HepG2 (cell line): Measurements from ENCODE around the gene CMTM2. TPM values are rescaled to one million over a fixed set of nuclear protein-coding genes. Genes with fewer than 3 reads are reported as not detected.
A peak's percentile ranks its signal among the peaks of the same experiment; 100 is the strongest.

Experiments used
- AGO1 ChIP-seq: fragments of 200-400 bp; formaldehyde crosslinking; IDR thresholded peaks from 2 replicates; pipeline ENCODE4 v1.6.1; 2017; ENCODE audit warnings: mild to moderate bottlenecking, low read depth, low read length, moderate library complexity; ENCODE audit not compliant: poor library complexity, severe bottlenecking
- BRF2 ChIP-seq: sonication (generic); formaldehyde crosslinking; IDR thresholded peaks from 2 replicates; pipeline ENCODE4 v1.8.1; 2022; ENCODE audit warnings: mild to moderate bottlenecking, missing genetic modification reagents
- DPF2 ChIP-seq: sonication (generic); formaldehyde crosslinking; IDR thresholded peaks from 2 replicates; pipeline ENCODE4 v1.4.0; 2020; ENCODE audit warnings: mild to moderate bottlenecking, low read depth, missing genetic modification reagents, borderline replicate concordance
- GATAD2A ChIP-seq: IDR thresholded peaks from 2 replicates; pipeline ENCODE4 v1.6.1; 2016
- HMGXB3 ChIP-seq: sonication (generic); formaldehyde crosslinking; IDR thresholded peaks from 2 replicates; pipeline ENCODE4 v1.4.0; 2020; ENCODE audit warnings: missing genetic modification reagents, borderline replicate concordance
- JARID2 ChIP-seq: sonication (generic); formaldehyde crosslinking; IDR thresholded peaks from 2 replicates; pipeline ENCODE4 v1.8.1; 2023; ENCODE audit warnings: missing genetic modification reagents, inconsistent platforms; ENCODE audit not compliant: insufficient replicate concordance
- NCOA1 ChIP-seq: sonication (generic); formaldehyde crosslinking; IDR thresholded peaks from 2 replicates; pipeline ENCODE4 v1.9.0; 2021; ENCODE audit warnings: missing genetic modification reagents
- PRPF4 ChIP-seq: fragments of 200-400 bp; formaldehyde crosslinking; IDR thresholded peaks from 2 replicates; pipeline ENCODE4 v1.6.1; 2016; ENCODE audit warnings: low read length, low read depth; ENCODE audit not compliant: poor library complexity, severe bottlenecking
- RBFOX2 ChIP-seq: fragments of 200-400 bp; formaldehyde crosslinking; IDR thresholded peaks from 2 replicates; pipeline ENCODE4 v1.6.1; 2017; ENCODE audit warnings: low read depth, mild to moderate bottlenecking, low read length
- SKIL ChIP-seq: sonication (generic); formaldehyde crosslinking; IDR thresholded peaks from 2 replicates; pipeline ENCODE4 v1.8.0; 2022; ENCODE audit warnings: missing genetic modification reagents, mild to moderate bottlenecking, moderate library complexity, borderline replicate concordance
- TAF15 ChIP-seq: fragments of 200-400 bp; formaldehyde crosslinking; IDR thresholded peaks from one replicate; pipeline ENCODE4 v1.6.1; 2018; ENCODE audit warnings: mild to moderate bottlenecking, low read depth, low read length; ENCODE audit not compliant: poor library complexity, severe bottlenecking
- TOPORS ChIP-seq: sonication (generic); formaldehyde crosslinking; IDR thresholded peaks from 2 replicates; pipeline ENCODE4 v1.8.0; 2023; ENCODE audit warnings: mild to moderate bottlenecking, missing genetic modification reagents
- TSC22D2 ChIP-seq: sonication (generic); formaldehyde crosslinking; IDR thresholded peaks from 2 replicates; pipeline ENCODE4 v1.5.1; 2020; ENCODE audit warnings: missing genetic modification reagents, mild to moderate bottlenecking, borderline replicate concordance
- UBTF ChIP-seq: sonication (generic); formaldehyde crosslinking; IDR thresholded peaks from 2 replicates; pipeline ENCODE4 v1.4.0; 2020; ENCODE audit warnings: mild to moderate bottlenecking, missing genetic modification reagents
- ZFX ChIP-seq: sonication (generic); formaldehyde crosslinking; IDR thresholded peaks from 2 replicates; pipeline ENCODE4 v1.4.0; 2020; ENCODE audit warnings: mild to moderate bottlenecking, low read depth, missing genetic modification reagents, moderate library complexity
- ZMYM2 ChIP-seq: sonication (generic); formaldehyde crosslinking; IDR thresholded peaks from 2 replicates; pipeline ENCODE4 v1.8.0; 2022; ENCODE audit warnings: mild to moderate bottlenecking, missing genetic modification reagents
- ZNF230 ChIP-seq: sonication (generic); formaldehyde crosslinking; IDR thresholded peaks from 2 replicates; pipeline ENCODE4 v1.4.0; 2020; ENCODE audit warnings: mild to moderate bottlenecking, missing genetic modification reagents
- ZNF891 ChIP-seq: sonication (generic); formaldehyde crosslinking; IDR thresholded peaks from 2 replicates; pipeline ENCODE4 v1.5.0; 2020; ENCODE audit warnings: mild to moderate bottlenecking, missing genetic modification reagents
- polyA plus RNA-seq, 8 experiments: library from polyadenylated mRNA; depleted of rRNA in 3 of 8; stranded (reverse) in 7 of 8; unstranded in 1 of 8; fragments of >200 nt; fragmentation: Illumina TruSeq in 4 of 8; extraction: Trizol in 4 of 8; gene quantifications; 2 replicates each; pipeline versions ENCODE4 v1.2.1 to v1.2.3, GENCODE V29; 2011 to 2016; ENCODE audit warnings: low read depth in 4 of 8, missing spikeins in 1 of 8, mixed read lengths in 1 of 8; ENCODE audit not compliant: insufficient read depth in 1 of 8
- total RNA-seq, 5 experiments: library from RNA; depleted of rRNA; stranded (reverse); fragments of >200 nt; fragmentation: Illumina TruSeq; extraction: Trizol; gene quantifications; 2 replicates each; pipeline ENCODE4 v1.2.3, GENCODE V29; 2016; ENCODE audit warnings: low read depth in 1 of 5

CMTM2 gene
- total and polyA plus RNA-seq, 2 of the 13 experiments (the other 11 are each of a cell fraction or from before 2014, with no cell fraction given) = not detected

GRCh38 chr16:66605177-66605978 lies 26.1 kb downstream of the CMTM2 start (continued):
- TF ChIP-seq HMGXB3 (CRISPR knock-in tag) (no peak), RBFOX2 (peak; percentile 79), ZNF230 (peak; percentile 51; the same call in 1 of the 2 replicates), DPF2 (CRISPR knock-in tag) (0 out of 2 replicates have a peak, but pooled peaks have one; percentile 3), ZNF891 (CRISPR knock-in tag) (0 out of 2 replicates have a peak, but pooled peaks have one; percentile 29), TSC22D2 (CRISPR knock-in tag) (no peak), PRPF4 (no peak), AGO1 (peak; percentile 34), SKIL (no peak), GATAD2A (peak; percentile 22; the same call in 1 of the 2 replicates), TOPORS (no peak), UBTF (peak; percentile 8; the same call in 1 of the 2 replicates), ZFX (CRISPR knock-in tag) (peak; percentile 60), ZMYM2 (CRISPR knock-in tag) (peak; percentile 31; the same call in 1 of the 2 replicates), TAF15 (peak; percentile 9), JARID2 (CRISPR knock-in tag) (no peak), NCOA1 (0 out of 2 replicates have a peak, but pooled peaks have one; percentile 1), BRF2 (no peak)
